Urinary bladder (tissue), 4 donors: ENCODE results near the gene DHTKD1. TPM values are rescaled to one million over a fixed set of nuclear protein-coding genes. Genes with fewer than 3 reads are reported as not detected.

Experiments
- DNase-seq: peaks from one replicate; pipeline ENCODE4 v3.0.0-alpha.2; 2015; ENCODE audit errors: extremely low spot score
- H3K27ac ChIP-seq: one replicate; pipeline ENCODE4 v1.5.1; 2013; ENCODE audit warnings: low read depth, mild to moderate bottlenecking, moderate library complexity
- H3K36me3 ChIP-seq: one replicate; pipeline ENCODE4 v1.6.1; 2013; ENCODE audit warnings: mild to moderate bottlenecking, moderate library complexity; ENCODE audit not compliant: insufficient read depth
- H3K4me1 ChIP-seq: one replicate; pipeline ENCODE4 v1.6.1; 2013; ENCODE audit warnings: mild to moderate bottlenecking, moderate library complexity; ENCODE audit not compliant: insufficient read depth
- H3K4me3 ChIP-seq: one replicate; pipeline ENCODE4 v1.5.1; 2013; ENCODE audit warnings: low read depth, low read length
- WGBS: extraction: QIAGEN DNeasy Blood & Tissue Kit; methylation state at CpG from one replicate; pipeline ENCODE4 v1.1.7; 2013; 5-methylcytosine and 5-hydroxymethylcytosine counted together
- polyA plus RNA-seq: library from polyadenylated mRNA; stranded (reverse); fragments of 200-250 nt; gene quantifications from one replicate; pipeline ENCODE4 v1.2.3, GENCODE V29; 2013
- total RNA-seq: library from RNA; depleted of rRNA; stranded (reverse); fragments of >200 nt; gene quantifications from one replicate; pipeline ENCODE4 v1.2.3, GENCODE V29; 2014
- donor health status: healthy with polysubstance abuse.
- donor health status: healthy.

DHTKD1 gene
- total RNA-seq: 25.0 TPM
- polyA plus RNA-seq: 12.9 TPM

GRCh38 chr10:12068449-12069269 lies at the start of gene DHTKD1:
DHTKD1 (plus strand) TSS chr10:12068954; CDS start chr10:12069034, 80 bp downstream.
- peak; percentile 90 for DNase-seq
- no peaks in the 10 kb centered on the region for H3K4me1 ChIP-seq
- peak within 1 kb of the TSS; percentile 94 for H3K4me3 ChIP-seq
- WGBS: 3% methylated on average over 66 of the region's 66 CpGs
- H3K36me3 ChIP-seq: no peaks in the 10 kb centered on the region
- peak within 1 kb of the TSS; percentile 80 for H3K27ac ChIP-seq

GRCh38 chr10:12019283-12019971 lies 49.3 kb upstream of the DHTKD1 start:
- WGBS: 61% methylated on average over 9 of the region's 9 CpGs
- no peaks in the 10 kb centered on the region for H3K36me3 ChIP-seq
- H3K4me1 ChIP-seq: no peaks in the 10 kb centered on the region
- DNase-seq: no peak
- H3K27ac ChIP-seq: peak overlapping the region; percentile 23
- no peak overlapping the region for H3K4me3 ChIP-seq

GRCh38 chr10:12020574-12020973 lies 48.2 kb upstream of the DHTKD1 start:
- 91% methylated on average over 2 of the region's 2 CpGs for WGBS

GRCh38 chr10:12022580-12023257 lies 46.0 kb upstream of the DHTKD1 start:
- 71% methylated on average over 1 of the region's 1 CpG for WGBS
- no peak for DNase-seq
- no peaks in the 10 kb centered on the region for H3K4me1 ChIP-seq

More at GRCh38 chr10:12020574-12020973, 48.2 kb upstream of the DHTKD1 start:
- Histone ChIP-seq H3K27ac (no peak overlapping the region), H3K36me3 (no peaks in the 10 kb centered on the region), H3K4me3 (no peak overlapping the region), H3K4me1 (no peaks in the 10 kb centered on the region)
- no peak for DNase-seq

GRCh38 chr10:12025591-12025990 lies 43.2 kb upstream of the DHTKD1 start:
- no peak overlapping the region for H3K4me3 ChIP-seq
- peaks cover 2% of the 10 kb centered on the region for H3K36me3 ChIP-seq
- H3K4me1 ChIP-seq: no peaks in the 10 kb centered on the region
- 95% methylated on average over 5 of the region's 5 CpGs for WGBS
- DNase-seq: no peak
- no peak overlapping the region for H3K27ac ChIP-seq

More at GRCh38 chr10:12022580-12023257, 46.0 kb upstream of the DHTKD1 start:
- no peaks in the 10 kb centered on the region for H3K36me3 ChIP-seq
- H3K4me3 ChIP-seq: no peak overlapping the region
- H3K27ac ChIP-seq: no peak overlapping the region

- WGBS: 93% methylated on average over 2 of the region's 2 CpGs
- peaks cover 2% of the 10 kb centered on the region for H3K36me3 ChIP-seq
- no peak overlapping the region for H3K27ac ChIP-seq
- H3K4me1 ChIP-seq: no peaks in the 10 kb centered on the region
- no peak overlapping the region for H3K4me3 ChIP-seq
- no peak for DNase-seq
Measured at GRCh38 chr10:12027539-12027938, 41.2 kb upstream of the DHTKD1 start.

- Histone ChIP-seq H3K4me1 (no peaks in the 10 kb centered on the region), H3K4me3 (no peak overlapping the region), H3K27ac (no peak overlapping the region), H3K36me3 (peaks cover 2% of the 10 kb centered on the region)
- DNase-seq: no peak
- 93% methylated on average over 4 of the region's 4 CpGs for WGBS
Measured at GRCh38 chr10:12031404-12031803, 37.4 kb upstream of the DHTKD1 start.

- Histone ChIP-seq H3K4me1 (no peaks in the 10 kb centered on the region), H3K4me3 (no peak overlapping the region), H3K36me3 (no peaks in the 10 kb centered on the region), H3K27ac (no peak overlapping the region)
- WGBS: 84% methylated on average over 3 of the region's 3 CpGs
- no peak for DNase-seq
Measured at GRCh38 chr10:12036073-12036655, 32.6 kb upstream of the DHTKD1 start.

GRCh38 chr10:12041766-12042408 lies 26.9 kb upstream of the DHTKD1 start:
- H3K4me3 ChIP-seq: peak overlapping the region; percentile 97
- peak overlapping the region; percentile 100 for H3K27ac ChIP-seq
- no peaks in the 10 kb centered on the region for H3K4me1 ChIP-seq
- DNase-seq: no peak
- WGBS: under 1% methylated on average over 26 of the region's 26 CpGs
- no peaks in the 10 kb centered on the region for H3K36me3 ChIP-seq

GRCh38 chr10:12042409-12042796 lies 26.4 kb upstream of the DHTKD1 start:
- Histone ChIP-seq H3K4me3 (peak overlapping the region; percentile 97), H3K36me3 (no peaks in the 10 kb centered on the region), H3K27ac (peak overlapping the region; percentile 100), H3K4me1 (no peaks in the 10 kb centered on the region)
- DNase-seq: no peak
- under 1% methylated on average over 31 of the region's 31 CpGs for WGBS

- Histone ChIP-seq H3K4me3 (peak within 1 kb of the TSS; percentile 97), H3K36me3 (no peaks in the 10 kb centered on the region), H3K27ac (peak within 1 kb of the TSS; percentile 100), H3K4me1 (no peaks in the 10 kb centered on the region)
- DNase-seq: peak; percentile 96
- 3% methylated on average over 54 of the region's 56 CpGs for WGBS
Measured at GRCh38 chr10:12042797-12043651, 25.7 kb upstream of the DHTKD1 start, which contains the start of gene UPF2. UPF2 (minus strand) TSS chr10:12042809; CDS start chr10:12035423, 7,386 bp downstream.

- no peak for DNase-seq
- Histone ChIP-seq H3K36me3 (no peaks in the 10 kb centered on the region), H3K4me3 (no peak overlapping the region), H3K27ac (no peak overlapping the region), H3K4me1 (no peaks in the 10 kb centered on the region)
- 77% methylated on average over 5 of the region's 5 CpGs for WGBS
Measured at GRCh38 chr10:12045596-12045995, 23.2 kb upstream of the DHTKD1 start.
